ENCODE measurements around the gene SMIM13.
A peak's percentile ranks its signal among the peaks of the same experiment; 100 is the strongest.

SMIM13 gene

DNA sequence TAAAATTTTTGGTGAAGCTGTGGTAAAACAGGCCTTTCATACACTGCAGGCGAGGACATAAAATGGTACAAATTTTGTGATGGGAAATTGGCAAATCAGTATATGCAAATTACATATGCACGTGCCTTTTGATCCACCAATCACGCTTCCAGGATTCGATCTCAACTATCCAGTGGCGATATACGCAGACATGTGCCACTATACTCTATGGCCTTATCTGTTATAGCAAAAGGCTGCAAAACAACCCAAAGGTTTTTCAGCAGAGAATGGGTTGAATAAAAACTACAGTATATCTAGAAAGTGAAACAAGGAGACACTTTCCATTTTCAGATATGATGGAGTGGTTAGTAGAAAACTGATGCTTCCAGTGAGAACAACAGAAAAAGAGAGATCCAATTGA is 59.8 kb downstream of the SMIM13 start:
- no peak for DNase-seq (ENCODE audit: low read depth)

DNA sequence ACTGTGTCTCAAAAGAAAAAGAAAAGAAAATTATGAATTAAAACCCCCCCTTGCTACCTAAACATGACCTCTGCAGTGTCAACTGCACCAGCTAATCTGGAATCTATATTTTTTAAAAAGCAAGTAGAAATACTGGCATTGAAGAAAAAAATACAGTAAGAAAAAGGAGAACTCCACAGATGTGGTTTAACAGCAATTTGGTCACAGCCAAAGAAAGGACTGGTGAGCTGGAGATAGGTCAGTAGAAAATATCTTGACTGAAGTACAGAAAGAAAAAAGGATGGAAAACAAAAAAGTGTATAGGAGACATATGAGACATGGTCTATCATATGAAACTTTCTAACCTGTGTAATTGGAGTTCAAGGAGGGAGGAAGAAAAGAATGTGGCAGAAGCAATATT is 62.0 kb downstream of the SMIM13 start:
- DNase-seq (ENCODE audit: low read depth): no peak

DNA sequence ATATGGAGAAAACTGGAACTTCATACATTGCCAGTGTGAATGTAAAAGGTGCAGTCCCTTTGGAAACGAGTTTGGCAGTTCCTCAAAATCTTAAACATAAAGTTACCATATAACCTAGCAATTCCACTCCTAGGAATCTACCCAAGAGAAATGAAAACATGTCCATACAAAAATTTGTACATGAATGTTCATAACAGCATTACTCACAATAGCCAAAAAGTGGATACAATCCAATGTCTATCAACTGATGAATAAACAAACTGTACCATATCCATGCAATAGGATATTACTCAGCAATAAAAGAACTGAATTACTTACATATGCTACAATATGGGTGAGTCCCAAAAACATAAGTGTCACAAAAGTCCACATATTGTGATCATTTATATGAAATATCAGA is 66.6 kb downstream of the SMIM13 start:
- DNase-seq (ENCODE audit: low read depth): no peak

DNA sequence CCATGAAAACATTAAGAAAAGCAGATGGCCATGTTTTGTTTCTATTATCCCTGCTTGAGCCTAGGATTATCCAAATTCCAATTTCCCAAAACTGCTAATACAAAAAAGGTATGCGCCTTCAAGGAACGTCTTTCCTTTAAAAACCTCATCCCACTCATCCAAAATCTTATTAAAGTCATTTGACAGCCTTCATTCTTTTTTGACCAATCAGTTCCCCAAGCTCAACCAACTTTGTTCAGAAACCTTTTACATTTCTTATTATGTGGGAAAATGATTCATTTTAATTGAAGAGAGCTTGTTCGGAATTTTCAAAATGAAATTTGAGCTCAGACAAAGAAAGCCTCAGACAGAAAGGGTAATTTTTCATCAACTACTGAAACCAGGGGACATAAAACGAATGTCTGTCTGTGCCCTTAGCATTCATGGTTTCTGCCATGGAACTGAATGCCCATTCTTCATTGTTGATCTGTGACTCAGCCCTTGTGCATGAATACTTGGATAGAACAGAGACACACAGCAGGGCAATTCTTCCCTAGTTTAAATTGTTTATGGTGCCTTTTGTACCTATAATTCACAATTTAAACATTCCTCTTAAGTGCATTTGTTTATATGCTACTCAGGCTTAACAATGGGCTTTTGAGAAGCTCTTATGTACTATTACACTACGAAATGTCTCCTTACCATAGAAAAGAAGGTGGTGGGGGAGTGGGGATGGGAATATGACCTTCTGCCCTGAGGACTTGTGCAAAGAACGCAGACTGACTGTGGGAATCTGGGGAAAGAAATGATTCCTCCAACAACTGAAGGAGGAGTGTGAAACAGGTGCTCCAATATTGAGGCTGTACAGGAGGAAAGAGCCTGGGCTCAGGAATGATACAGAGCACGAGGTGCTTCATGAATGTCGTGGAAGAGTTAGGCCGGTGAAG is 67.7 kb downstream of the SMIM13 start:
- DNase-seq (ENCODE audit: low read depth): no peak

DNA sequence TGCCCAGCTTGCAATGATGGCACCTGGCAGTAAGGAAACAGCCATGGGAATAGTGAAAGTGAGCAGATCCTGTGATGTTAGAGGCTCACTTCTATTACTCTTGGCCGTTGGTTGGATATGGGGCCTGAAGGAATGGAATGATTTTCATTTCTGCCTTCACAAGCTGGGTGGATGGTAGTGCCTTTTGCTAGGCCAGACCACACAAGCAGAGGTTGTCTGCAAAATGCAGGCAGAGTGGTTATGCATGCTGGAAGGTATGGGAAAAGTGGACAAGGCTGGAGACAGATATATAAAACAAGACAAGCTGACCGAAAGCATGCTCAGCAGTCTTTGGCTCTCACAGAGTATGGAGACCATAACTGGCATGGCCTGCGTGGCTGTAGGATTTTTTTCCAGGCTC is 68.6 kb downstream of the SMIM13 start:
- no peak for DNase-seq (ENCODE audit: low read depth)

DNA sequence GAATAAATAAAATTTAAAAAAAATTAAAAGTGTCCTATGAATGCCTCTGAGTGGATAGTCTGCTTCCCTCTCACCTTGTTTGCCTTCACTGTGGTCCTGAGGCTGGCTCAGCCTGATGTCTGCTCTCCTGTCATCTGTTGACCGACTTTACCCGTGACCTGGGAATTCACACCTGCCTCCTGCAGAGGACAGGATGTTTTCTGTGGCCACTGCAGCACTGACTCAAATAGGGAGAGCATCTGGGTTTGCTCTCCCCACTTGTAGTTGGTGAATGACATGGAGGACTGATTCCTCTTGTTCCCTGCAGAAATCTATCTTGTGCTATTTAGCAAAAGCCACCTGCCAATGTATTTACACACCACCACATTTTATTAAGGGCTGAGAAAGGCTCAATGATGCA is 70.3 kb downstream of the SMIM13 start:
- no peak for DNase-seq (ENCODE audit: low read depth)

DNA sequence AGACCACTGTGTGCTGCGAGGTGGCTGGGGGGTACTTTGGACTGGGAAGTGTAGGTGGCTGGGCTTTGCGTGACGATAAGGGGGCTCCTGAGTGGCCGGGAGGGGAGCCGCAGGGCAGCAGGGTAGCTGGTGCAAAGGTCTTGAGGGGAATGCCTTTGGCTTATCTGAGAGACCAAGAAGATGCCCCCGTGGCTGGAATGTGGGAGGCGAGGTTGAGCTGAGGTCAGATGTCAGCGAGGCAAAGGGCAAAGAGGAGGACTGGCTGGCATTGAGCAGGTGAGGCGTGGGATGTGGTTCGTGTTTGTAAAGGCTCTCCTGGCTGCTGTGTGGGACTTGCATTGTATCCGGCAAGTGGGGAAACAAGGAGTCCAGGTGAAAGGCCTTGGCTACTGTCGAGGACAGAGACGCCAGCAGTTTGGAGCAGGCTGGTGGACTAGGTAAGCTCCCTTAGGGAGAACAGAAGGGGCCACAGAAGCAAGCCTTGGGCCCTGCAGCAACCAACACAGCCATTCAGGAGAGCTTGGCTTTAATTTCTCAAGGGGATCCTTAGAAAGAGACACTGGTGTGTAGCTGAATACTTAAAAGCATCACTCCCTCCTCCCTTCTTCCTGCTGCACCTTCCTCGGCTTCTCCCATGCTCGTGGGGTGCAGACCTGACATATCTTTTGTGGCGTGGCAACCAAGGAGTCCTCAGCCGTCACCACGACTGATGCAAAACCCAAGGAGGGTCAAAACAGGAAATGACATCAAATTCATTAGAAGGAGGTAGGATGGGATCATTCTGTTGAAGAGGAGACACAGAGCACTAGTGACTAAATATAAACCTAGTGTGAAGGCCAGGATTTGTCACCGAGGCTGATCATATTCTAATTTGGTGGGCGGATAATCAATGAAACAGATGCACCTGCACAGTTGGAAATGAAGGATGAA is 71.3 kb downstream of the SMIM13 start:
- DNase-seq (ENCODE audit: low read depth): no peak

DNA sequence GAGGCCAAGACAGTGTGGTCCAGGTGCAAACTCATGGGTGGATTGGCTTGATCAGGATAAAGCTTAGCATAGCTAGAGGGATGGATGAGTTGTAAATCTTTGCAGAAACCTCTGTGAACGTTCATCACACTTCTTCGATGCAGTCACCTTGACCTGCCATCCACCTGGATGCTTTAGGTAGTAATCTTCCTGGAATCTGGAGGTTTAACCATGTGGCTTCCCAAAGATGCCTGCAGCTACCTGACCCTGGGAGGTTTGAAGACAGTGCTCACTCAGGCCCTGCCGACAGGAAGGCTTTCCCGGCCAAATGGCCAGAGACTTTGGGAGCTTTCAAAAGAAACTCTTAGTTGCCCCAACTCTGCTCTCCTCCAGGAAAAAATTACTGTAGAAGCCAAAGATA is 73.3 kb downstream of the SMIM13 start:
- DNase-seq (ENCODE audit: low read depth): no peak

DNA sequence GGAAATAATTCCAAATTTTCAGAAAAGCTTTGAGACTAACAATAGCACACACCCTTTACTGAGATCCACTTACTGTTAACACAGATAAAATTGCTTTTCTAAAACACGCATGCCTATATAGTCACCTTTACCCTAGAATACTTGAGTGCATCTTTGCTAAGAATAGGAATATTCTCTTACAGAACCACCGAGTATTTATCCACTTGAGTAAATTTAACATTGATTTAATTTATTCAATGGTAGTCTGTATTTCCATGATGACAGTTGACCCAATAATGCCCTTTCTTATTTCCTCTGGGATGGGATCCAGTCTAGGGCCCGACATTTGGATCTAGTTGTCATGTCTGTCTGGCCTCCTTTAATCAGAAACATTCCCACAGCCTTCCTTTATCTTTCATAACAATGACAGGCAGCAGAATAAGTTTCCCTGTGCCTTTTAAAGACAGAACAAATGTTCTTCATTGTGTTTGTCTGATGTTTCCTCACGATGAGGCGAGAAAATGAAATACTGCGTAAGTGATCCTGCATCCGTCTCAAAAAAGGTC is 74.5 kb downstream of the SMIM13 start:
- no peak for DNase-seq (ENCODE audit: low read depth)

DNA sequence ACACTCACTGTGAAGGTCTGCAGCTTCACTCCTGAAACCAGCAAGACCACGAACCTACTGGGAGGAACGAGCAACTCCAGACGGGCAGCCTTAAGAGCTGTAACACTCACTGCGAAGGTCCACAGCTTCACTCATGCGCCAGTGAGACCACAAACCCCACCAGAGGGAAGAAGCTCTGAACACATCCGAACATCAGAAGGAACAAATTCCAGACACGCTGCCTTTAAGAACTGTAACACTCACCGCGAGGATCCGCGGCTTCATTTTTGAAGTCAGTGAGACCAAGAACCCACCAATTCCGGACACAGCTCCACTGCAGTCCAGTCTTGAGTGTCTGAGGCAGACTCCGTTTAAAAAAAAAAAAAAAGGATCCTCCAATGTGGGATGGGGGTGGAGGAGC is 78.3 kb downstream of the SMIM13 start:
- no peak for DNase-seq (ENCODE audit: low read depth)

DNA sequence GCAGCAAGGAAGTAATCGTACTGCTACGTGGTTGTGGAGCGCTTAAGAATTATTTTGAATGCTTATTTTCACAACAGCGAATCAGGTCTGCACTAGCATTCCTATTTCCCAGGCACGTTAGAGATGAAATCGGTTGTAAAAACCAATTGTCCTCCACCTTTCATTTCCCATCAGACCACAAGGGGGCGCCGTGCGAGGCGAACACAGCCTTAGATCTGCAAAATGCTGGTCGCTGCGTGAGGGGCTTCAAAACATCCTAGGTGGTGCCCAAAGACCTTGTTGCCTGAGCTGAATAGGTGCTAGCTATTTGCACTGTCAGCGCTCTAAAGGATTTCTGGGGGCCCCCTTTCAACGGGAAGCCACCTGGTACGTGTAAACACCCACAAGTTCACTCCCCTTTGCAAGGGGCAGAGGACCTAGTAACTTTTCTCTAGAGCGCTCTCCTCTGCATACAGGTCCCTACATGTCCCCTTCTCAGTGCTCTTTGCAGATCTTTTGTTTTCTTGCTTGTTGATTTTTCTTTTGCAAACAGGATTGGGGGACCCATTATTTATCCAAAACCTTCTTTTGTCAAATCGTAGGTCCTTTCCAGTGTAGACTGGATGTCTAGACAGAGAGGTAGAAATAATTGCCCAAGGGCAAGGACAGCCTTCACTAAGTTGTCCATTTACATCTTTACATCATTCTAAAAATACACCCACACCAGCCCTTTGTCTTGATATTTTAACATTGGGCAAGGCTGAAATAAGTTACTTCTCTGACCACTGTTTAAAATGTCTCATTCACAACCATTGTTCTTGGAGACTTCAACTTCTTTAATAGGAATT is 79.1 kb downstream of the SMIM13 start:
- peak; percentile 63 for DNase-seq (ENCODE audit: low read depth)

DNA sequence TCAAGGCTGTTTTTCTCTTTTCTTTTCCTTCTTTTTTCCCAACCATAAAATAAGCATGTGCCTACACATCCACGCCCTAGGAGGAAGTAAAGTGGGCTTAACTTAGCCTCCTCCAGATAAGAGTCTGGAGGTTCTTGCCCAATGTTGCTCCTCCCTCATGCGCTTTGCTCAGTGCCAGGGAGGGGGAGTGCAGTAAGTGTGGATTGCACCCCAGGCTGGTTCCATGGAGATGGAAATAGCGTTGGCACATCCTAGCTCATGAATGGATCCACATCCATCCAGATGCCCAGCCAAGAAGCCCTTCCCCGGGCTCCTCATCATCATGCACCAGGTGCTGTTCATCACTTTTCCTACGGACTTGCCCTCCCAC is 80.6 kb downstream of the SMIM13 start:
- no peak for DNase-seq (ENCODE audit: low read depth)

DNA sequence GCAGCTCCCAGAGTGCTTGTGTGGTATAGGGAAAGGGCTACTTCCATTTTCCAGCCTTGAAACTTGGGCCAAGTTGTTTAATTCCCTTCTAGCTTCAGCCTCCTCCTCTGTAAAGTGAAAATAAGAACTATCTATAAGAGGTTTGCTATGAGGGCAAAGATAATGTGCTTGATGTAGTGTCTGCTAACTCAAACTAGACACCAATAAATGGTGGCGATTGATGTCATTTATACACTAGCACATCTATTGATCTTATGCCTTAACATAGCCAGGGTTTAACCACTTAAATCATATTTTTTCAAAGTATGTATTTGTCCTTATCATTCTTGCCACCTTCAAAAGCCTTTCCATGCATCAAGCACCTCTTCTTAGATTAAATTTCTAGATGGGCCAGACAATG is 83.6 kb downstream of the SMIM13 start:
- DNase-seq (ENCODE audit: low read depth): no peak

DNA sequence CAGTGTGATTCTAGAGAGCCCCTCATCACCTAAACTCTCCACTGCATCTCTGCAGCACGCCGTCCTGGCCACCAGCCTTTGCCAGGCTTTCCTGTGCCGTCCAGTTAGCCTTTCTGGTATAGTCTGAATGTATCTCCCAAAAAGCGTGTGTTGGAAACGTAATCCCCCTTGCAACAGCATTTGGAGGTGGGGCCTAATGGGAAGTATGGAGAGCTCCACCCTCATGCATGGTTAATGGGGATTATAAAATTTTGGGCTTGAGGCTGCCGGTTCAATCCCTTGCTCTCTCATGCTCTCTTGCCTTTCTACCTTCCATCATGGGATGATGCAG is 85.4 kb downstream of the SMIM13 start:
- DNase-seq (ENCODE audit: low read depth): no peak

DNA sequence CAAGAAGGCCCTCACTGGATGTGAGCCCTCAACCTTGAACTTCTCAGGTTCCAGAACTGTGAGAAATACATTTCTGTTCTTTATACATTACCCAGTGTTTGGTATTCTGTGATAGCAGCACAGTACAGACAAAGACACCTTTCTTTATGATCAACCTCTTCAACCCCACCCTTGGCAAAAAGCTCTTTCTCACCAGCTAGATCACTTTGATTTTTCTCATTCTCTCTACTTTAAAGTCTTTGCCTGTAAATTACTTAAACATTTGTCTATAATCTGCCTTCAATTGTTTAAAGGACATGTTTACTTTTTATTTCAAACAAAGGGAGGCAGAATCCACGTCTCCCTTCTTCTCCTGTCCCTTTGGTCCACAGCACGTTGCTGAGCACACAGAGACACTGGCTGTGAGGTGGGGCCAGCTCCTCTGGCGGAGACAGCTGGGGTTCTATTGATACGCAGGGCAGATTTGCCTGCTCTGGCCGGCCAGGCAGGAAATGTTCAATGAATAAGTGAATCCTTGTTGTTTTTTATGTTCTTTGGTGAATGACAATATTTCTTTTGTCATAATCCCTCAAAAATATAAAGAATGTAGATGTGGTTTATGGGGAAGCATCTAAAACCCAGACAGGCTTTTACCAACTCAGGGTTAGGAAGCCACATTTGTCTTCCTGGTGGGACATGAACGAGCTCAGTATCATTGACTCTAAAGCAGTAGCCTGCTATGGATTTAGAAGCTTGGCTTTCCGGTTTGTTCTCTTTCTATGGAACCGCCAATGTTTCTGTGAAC is 86.0 kb downstream of the SMIM13 start:
- DNase-seq (ENCODE audit: low read depth): no peak

DNA sequence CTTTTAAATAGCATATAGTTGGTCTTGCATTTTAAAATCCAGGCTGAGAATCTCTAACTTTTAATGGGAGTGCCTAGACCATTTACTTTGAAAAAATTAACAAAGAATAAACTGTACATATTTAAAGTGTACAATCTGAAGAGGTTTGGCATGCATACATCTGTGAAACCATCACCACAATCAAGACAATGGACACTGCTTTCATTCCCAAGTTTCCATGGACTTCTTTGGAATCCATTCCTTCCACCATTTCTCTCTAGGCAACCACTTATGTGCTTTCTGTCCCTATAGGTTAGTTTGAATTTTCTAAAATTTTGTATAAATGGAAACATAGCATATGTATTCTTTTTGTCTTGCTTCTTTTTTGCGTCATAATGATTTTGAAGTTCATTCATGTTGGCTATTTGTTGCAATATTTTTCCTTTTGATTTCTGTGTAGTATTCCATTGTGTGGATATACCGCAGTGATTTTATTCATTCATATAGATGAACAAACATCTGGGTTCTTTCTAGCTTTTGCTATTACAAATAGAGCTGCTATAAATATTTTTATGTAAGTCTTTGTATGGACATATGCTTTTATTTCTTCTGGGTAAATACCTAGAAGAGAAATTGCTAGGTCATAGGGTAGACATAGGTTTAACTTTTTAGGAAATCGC is 88.0 kb downstream of the SMIM13 start:
- no peak for DNase-seq (ENCODE audit: low read depth)

DNA sequence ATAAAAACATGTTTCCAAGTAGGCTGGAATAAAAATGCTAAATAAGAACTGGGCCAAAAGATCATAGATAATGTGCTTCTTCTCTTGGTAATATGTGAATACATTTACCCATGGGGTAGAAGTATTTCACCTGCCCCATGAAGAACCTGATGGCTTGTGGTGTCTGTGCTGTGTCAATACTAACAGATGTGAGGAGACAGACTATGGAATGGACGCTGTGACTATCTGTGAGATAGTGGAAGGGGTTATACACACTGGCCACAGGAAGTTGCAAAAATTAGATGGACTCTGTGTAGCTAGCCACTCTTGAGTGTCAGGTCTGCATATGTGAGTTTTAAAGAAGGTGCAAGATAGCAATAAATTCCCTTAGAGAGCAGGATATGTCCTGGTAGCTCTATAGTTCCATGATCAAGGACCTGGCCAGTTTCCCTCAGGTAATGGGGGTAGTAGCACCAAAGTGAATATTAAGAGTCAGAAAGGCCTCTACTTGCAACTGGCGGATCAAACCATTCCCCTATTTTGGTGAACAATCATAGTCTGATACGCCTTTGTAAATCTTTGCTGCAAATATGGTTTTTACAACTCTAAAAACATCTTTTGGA is 90.2 kb downstream of the SMIM13 start:
- no peak for DNase-seq (ENCODE audit: low read depth)

DNA sequence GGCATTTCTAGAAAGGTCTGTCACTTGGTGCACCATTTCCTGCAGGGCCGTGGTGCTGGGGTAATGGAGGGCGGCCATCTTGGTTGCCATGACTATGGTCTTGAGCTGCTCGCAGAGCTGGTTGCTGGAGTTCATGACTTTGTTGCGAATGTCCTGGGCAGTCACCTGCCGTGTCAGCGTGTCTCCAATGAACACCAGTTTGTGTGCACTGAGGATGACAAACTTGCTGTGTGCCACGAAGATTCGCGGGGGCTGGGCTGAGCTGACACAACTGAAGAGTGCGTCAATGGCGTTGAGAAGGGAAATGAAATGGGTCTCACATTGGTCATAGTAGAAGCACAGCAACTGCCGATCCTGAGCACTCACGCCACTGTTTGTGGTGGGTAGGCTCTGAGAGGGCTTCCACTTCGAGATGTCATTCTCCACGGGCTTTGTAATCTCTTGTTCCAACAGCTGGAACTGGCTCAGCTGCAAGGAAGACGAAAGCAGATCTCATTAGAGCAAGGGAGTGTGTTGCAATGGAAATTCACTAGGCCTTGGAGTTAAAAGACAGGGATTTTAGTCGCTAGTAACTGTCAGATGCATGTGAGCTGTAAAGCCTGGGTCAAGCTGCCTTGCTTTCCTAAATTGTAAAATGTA is 91.7 kb downstream of the SMIM13 start:
- no peak for DNase-seq (ENCODE audit: low read depth)

DNA sequence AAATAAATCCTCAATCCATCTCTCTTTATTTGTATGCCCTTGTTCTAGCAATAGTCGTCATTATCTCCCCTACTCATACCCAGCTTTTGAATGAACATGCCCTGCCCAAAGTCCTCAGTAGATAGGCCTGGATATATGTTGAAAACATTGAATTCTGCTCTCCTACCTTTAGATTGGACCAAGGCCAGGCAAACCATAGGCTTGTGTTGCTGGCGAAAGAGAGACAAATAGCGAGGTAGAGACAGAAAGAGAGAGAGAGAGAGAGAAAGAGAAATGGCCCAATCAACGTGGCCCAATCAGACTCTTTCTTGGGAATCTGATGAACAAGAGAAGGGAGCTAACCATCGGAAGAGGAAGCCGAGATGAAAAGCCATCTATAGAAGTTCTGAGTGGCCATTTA is 93.7 kb downstream of the SMIM13 start:
- no peak for DNase-seq (ENCODE audit: low read depth)

All from activated T-helper 9 cell treated with anti-CD3 and anti-CD28 coated beads, Interleukin-2, amount 50 U/mL, for 16 hours (primary cell).